ENCODE data around the gene CAMTA1. TPM values are rescaled to one million over a fixed set of nuclear protein-coding genes. Genes with fewer than 3 reads are reported as not detected.
A peak's percentile ranks its signal among the peaks of the same experiment; 100 is the strongest.

The CAMTA1 gene
- total and polyA plus RNA-seq, 4 donors: 48.1 to 140 (median 52.3) TPM

GRCh38 chr1:7174980-7175906, 390.0 kb downstream of the CAMTA1 start:
- ATAC-seq (ENCODE audit: insufficient read depth, low FRiP score): no peak
- no peak for DNase-seq
- Histone ChIP-seq H3K4me1 (ENCODE audit: control insufficient read depth in 5 of 5, insufficient read depth in 5 of 5, low read length in 5 of 5) (no peaks in the 10 kb centered on the region), H3K36me3 (ENCODE audit: control insufficient read depth in 4 of 4, insufficient read depth in 4 of 4, low read length in 4 of 4) (no peaks in the 10 kb centered on the region), H3K9ac (ENCODE audit: insufficient read depth in 1 of 2, low read length in 2 of 2) (no peak overlapping the region), H3K9me3 (ENCODE audit: control insufficient read depth in 4 of 4, insufficient read depth in 3 of 4, low read length in 3 of 4) (peaks cover 0 to 4% (median 0%) of the 10 kb centered on the region in 4 donors), H3K27me3 (ENCODE audit: control insufficient read depth in 3 of 3, insufficient read depth in 3 of 3, low read length in 2 of 3) (peaks cover 0 to 3% (median 0%) of the 10 kb centered on the region in 3 donors), H3K27ac (ENCODE audit: low read depth in 1 of 2, low read length in 1 of 2) (no peak overlapping the region), H3K4me3 (no peak overlapping the region)
- TF ChIP-seq CTCF (IDR thresholded peaks at IDR 0.05; ENCODE audit: control extremely low read depth, extremely low read depth): no peak
- 81 to 88% methylated on average over 15 of the region's 15 CpGs for WGBS, 2 donors

GRCh38 chr1:7177021-7177420, 391.8 kb downstream of the CAMTA1 start:
- H3K9me3 ChIP-seq (ENCODE audit: control insufficient read depth in 4 of 4, insufficient read depth in 3 of 4, low read length in 3 of 4): peaks cover 0 to 4% (median 1%) of the 10 kb centered on the region in 4 donors
- DNase-seq (no peak), ATAC-seq (ENCODE audit: insufficient read depth, low FRiP score) (no peak)
- H3K4me1 ChIP-seq (ENCODE audit: control insufficient read depth in 5 of 5, insufficient read depth in 5 of 5, low read length in 5 of 5): no peaks in the 10 kb centered on the region
- no peak overlapping the region for H3K27ac ChIP-seq (ENCODE audit: low read depth in 1 of 2, low read length in 1 of 2)
- H3K36me3 ChIP-seq (ENCODE audit: control insufficient read depth in 4 of 4, insufficient read depth in 4 of 4, low read length in 4 of 4): no peaks in the 10 kb centered on the region
- H3K27me3 ChIP-seq (ENCODE audit: control insufficient read depth in 3 of 3, insufficient read depth in 3 of 3, low read length in 2 of 3): no peaks in the 10 kb centered on the region
- no peak overlapping the region for H3K9ac ChIP-seq (ENCODE audit: insufficient read depth in 1 of 2, low read length in 2 of 2)
- H3K4me3 ChIP-seq: no peak overlapping the region
- TF ChIP-seq CTCF (IDR thresholded peaks at IDR 0.05; ENCODE audit: control extremely low read depth, extremely low read depth): no peak
- WGBS, 2 donors: 82 to 89% methylated on average over 3 of the region's 3 CpGs

- Histone ChIP-seq H3K4me1 (ENCODE audit: control insufficient read depth in 5 of 5, insufficient read depth in 5 of 5, low read length in 5 of 5) (no peaks in the 10 kb centered on the region), H3K9ac (ENCODE audit: insufficient read depth in 1 of 2, low read length in 2 of 2) (no peak overlapping the region), H3K36me3 (ENCODE audit: control insufficient read depth in 4 of 4, insufficient read depth in 4 of 4, low read length in 4 of 4) (no peaks in the 10 kb centered on the region), H3K27ac (ENCODE audit: low read depth in 1 of 2, low read length in 1 of 2) (no peak overlapping the region), H3K4me3 (no peak overlapping the region), H3K27me3 (ENCODE audit: control insufficient read depth in 3 of 3, insufficient read depth in 3 of 3, low read length in 2 of 3) (no peaks in the 10 kb centered on the region), H3K9me3 (ENCODE audit: control insufficient read depth in 4 of 4, insufficient read depth in 3 of 4, low read length in 3 of 4) (peaks cover 0 to 4% (median 1%) of the 10 kb centered on the region in 4 donors)
- no peak for TF ChIP-seq CTCF (IDR thresholded peaks at IDR 0.05; ENCODE audit: control extremely low read depth, extremely low read depth)
- DNase-seq (peak; percentile 8 to 50 (median 50)), ATAC-seq (ENCODE audit: insufficient read depth, low FRiP score) (no peak)
- WGBS, 2 donors: 61 to 65% methylated on average over 9 of the region's 9 CpGs
These were observed 392.3 kb downstream of the CAMTA1 start for GRCh38 chr1:7177438-7178146.

All from lung (tissue), 12 donors.